OCI-LY1 (cell line): Measurements from ENCODE around the gene MYO10.

Experiments
- EZH2 ChIP-seq: fragments of 200-600 bp; sonication (generic), shearing (Covaris generic); IDR thresholded peaks from 2 replicates; pipeline ENCODE4 v1.8.0; 2017; ENCODE audit warnings: borderline replicate concordance, mixed run types, mild to moderate bottlenecking, antibody characterized with exemption, low read length, moderate library complexity, mixed read lengths
- TF ChIP-seq, protein P1 (sequence below): fragments of 200-600 bp; sonication (generic), shearing (Covaris generic); IDR thresholded peaks from 2 replicates; pipeline ENCODE4 v1.5.1; 2017; ENCODE audit warnings: mild to moderate bottlenecking, antibody characterized with exemption, low read length, moderate library complexity, mixed read lengths

DNA sequence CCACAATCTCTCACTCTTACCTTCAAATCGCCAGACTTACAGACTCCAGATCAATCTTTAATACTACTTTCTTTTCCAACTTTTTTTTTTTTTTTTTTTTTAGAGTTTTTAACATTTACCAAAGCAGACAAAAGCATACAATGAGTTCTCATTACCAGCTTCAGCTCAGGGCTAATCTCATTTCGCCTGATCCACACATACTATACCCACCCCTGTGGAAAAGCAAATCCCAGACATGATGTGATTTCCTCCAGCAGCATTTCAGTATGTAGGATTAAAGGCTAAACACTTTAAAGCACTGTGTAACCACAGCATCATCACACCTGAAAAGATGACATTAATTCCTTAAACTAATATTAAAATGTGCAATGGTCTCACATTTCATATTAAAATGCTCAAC, 180.4 kb downstream of the MYO10 start:
- no peak for TF ChIP-seq EZH2
- TF ChIP-seq, protein P1, sequence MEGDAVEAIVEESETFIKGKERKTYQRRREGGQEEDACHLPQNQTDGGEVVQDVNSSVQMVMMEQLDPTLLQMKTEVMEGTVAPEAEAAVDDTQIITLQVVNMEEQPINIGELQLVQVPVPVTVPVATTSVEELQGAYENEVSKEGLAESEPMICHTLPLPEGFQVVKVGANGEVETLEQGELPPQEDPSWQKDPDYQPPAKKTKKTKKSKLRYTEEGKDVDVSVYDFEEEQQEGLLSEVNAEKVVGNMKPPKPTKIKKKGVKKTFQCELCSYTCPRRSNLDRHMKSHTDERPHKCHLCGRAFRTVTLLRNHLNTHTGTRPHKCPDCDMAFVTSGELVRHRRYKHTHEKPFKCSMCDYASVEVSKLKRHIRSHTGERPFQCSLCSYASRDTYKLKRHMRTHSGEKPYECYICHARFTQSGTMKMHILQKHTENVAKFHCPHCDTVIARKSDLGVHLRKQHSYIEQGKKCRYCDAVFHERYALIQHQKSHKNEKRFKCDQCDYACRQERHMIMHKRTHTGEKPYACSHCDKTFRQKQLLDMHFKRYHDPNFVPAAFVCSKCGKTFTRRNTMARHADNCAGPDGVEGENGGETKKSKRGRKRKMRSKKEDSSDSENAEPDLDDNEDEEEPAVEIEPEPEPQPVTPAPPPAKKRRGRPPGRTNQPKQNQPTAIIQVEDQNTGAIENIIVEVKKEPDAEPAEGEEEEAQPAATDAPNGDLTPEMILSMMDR = no peak
